Muscle of back (tissue), 11 donors: Measurements from ENCODE around the gene RWDD1. TPM values are rescaled to one million over a fixed set of nuclear protein-coding genes. Genes with fewer than 3 reads are reported as not detected.

ENCODE experiments used
- DNase-seq, 3 donors: peaks; one replicate each; pipeline versions ENCODE4 v3.0.0 to v3.0.0-alpha.2; 2013
- polyA plus RNA-seq, 10 donors: library from polyadenylated mRNA; unstranded; fragments of 120-200 nt; gene quantifications; one replicate each; pipeline ENCODE4 v1.2.1, GENCODE V29; 2013; ENCODE audit not compliant: insufficient read length in 10 of 10

Gene RWDD1
- polyA plus RNA-seq, 10 donors: 44.3 to 69.6 (median 57.9) TPM

GRCh38 chr6:116556814-116557415 is 14.4 kb upstream of the RWDD1 start:
- DNase-seq: no peak

- peak in 2 of 3 donors; percentile 39 to 95 for DNase-seq
These were observed 13.4 kb upstream of the RWDD1 start for GRCh38 chr6:116557893-116558292.

DNA sequence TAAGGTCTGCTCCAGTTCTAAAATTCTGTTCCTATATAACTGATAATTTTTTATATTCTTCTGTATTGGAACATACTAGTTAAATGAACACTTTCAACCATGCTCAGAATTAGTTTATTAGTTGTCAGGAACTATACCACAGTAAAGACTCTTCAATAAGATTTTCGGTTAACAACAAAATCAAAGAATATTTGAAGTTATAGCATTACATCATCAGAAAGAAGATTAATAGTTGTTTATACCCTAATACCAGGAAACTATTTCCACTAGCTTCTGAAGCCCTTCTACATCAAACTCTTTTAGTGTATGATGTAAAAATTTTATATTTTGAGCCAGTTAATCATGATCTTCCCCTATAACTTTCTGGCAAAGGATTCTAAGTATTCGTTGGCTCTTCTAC is 11.2 kb upstream of the RWDD1 start:
- DNase-seq: no peak

DNA sequence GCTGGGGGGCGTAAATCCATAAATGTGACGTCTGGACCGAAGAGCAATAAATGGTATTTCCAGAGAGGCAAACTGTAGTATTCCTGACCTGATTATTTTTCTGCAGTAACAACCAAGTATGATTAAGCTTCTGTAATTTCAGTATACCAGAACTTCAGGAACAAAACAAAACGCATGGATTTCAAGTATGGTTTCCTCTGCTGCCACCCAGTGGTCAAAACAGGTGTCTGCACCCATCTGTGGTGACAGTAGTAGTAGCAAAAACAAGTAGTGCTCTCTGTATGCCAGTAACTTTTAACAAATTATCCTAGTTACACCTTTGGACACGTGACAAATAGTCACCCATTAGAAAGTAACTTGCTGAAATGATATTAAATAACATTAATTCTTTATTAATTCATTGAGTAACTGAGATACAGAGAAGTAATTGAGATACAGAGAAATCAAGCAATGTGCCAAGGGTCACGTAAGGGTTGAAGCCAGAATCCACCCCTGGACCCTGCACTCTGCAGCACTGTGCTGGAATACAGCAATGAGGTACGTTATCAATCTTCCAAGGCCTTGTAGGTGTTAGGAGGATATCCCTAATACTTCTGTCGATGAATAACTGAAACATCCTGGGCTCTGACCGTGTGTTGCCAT is 9.8 kb upstream of the RWDD1 start:
- peak; percentile 73 to 85 (median 80) for DNase-seq

- no peak for DNase-seq
These were observed 9.3 kb upstream of the RWDD1 start for GRCh38 chr6:116562019-116562403.

DNA sequence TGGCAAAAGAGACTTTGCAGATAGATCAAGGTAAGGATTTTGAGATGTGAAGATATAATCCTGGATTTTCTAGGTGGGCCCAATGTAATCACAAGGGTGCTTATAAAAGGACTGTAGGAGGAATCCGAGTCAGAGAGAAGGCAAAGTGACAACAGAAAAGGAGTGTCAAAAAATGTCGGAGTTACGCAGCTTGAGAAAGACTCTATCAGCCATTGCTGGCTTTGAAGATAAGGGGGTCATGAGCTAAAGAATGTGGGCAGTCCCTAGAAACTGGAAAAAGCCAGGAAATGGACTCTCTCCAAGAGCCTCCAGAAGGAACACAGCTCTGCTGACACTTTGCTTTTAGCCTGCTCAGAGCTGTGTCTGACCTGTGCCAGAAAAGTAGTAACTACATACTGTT is 8.7 kb upstream of the RWDD1 start:
- no peak for DNase-seq

DNA sequence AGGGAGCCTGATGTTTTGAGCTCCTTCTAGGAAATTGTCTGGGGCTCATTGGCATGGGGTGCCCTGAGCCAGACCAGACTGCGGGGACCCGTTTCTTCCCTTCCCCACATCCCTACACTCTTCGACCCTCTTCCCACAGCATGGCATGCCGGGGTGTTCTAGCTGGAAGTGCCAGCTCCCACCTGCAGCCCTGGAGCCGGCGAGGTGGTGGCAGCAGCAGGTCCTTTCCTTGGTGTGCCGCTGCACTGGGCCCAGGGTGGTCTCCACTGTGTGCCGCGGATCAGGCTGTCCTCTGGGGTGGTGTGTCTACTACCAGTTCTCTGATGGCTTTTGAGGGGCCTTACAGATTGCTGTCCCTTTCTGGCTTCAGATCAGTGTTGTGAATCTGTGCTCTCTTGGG is 7.5 kb upstream of the RWDD1 start:
- DNase-seq: no peak

DNA sequence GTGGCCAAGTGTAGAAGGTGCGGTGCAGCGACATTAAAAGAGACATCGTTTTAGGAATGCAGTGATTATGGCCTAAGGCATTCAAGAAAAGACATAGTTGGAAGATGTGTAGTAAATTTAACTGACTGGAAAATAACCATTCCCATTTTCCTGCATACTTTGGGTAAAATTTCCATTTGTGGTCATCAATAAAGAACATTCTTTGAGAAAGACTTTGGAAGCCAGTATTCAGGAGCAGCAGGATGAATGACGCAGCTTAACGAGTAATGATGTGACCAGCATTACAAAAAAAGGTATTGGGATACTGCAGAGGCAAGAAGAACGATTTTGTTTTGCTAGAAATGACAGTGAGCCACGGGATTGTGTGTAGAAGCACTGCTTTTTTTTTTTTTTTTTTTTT is 7.0 kb upstream of the RWDD1 start:
- peak in 1 of 3 donors; percentile 60 for DNase-seq

GRCh38 chr6:116564921-116565872 is 6.1 kb upstream of the RWDD1 start:
- DNase-seq: peak in 1 of 3 donors; percentile 51

DNA sequence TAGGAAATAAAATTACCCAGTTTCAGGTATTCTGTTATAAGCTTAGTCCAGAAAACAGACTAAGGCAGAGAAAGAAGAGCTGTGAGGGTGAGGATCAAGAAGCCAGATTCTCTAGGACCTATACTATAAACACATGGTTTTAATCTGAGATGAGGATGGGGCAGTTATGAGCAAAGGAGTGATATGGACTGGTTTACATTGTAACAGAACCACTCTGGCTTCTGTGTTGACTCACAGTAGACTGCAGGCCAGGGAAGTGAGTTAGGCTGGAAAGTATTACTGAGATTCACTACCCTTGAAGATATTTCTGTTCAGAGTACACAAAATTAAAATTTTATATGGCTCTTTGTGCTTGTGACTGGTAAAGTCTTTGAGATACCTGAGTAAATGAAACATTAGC is 3.2 kb upstream of the RWDD1 start:
- DNase-seq: no peak

- DNase-seq: no peak
These were observed 2.2 kb upstream of the RWDD1 start for GRCh38 chr6:116568821-116569755.

GRCh38 chr6:116571683-116572000 is 338 bp downstream of the RWDD1 start:
- no peak for DNase-seq

DNA sequence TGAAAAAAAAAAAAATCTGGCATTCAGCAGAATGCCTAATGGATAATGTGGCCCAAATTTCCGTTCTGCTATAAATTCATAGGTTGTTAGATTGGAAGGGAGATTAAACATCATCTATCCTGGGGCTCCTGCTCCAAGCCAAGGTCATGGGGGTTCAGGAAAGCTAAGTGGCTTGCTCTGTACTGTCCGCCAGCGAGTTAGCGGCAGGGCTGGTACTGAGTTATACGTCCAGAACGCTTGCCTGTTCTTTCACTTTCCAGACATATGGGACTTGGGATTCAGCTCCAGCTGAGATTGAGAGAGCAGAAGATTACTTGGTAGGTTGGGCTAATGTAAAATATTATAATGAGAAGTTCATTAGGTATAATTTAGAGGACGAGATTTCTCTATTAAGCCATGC is 858 bp downstream of the RWDD1 start:
- peak in 1 of 3 donors; percentile 48 for DNase-seq

- DNase-seq: no peak
These were observed 3.9 kb downstream of the RWDD1 start for GRCh38 chr6:116575227-116575626.

GRCh38 chr6:116577486-116577885 is 6.2 kb downstream of the RWDD1 start:
- no peak for DNase-seq

DNA sequence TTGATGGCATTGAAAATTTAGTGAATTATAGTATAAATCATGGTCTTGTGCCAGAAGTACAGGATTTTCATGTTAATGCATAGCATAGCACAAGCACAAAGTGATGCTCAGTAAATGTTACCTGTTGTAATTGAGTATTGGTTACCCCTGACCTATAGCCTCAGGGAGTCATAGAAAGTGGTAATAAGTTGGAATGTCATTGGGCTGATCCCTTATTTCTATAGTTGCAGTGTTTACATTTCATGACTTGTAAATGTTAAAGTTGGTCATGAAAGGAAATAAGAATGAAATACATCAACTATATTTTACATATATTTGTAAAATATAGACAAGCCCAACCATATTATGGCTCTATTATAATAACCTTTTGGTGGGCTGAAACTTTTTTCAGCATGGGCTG is 7.0 kb downstream of the RWDD1 start:
- no peak for DNase-seq

DNA sequence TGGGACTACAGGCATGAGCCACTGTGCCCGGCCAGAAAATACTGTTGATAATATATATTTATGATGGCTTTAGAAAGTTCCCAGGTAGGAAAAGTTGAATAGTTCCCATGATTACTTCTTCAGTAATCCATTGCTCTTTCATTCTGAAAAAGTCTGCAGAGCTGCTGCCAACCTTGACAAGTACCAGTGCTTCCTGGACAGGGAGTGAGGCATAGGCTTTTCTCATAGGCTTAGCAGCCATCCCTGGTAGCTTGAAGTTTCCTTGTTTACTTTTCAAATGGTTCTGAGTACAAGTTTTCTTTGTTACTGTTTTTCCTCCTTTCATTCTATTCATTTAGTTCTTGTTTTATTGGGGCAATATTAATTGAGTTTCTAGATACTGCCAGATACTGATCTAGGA is 7.8 kb downstream of the RWDD1 start:
- no peak for DNase-seq

DNA sequence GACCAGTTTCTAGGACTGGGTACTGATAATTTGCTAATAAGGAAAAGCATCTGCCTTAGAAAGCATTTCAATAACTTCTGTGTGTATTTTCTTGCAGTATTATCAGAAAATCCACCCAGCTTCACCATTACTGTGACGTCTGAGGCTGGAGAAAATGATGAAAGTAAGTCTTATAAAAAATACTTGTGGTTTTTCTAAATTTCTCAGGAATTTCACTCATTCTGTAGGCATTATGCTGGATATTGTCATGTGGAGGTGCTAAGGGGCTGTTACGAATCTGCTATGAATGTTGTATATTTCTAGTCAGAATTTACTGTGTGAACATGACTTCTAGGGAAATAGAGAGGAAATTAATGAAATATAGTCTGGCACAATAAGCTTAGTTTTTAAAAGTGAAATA is 8.9 kb downstream of the RWDD1 start:
- DNase-seq: peak in 1 of 3 donors; percentile 43

DNA sequence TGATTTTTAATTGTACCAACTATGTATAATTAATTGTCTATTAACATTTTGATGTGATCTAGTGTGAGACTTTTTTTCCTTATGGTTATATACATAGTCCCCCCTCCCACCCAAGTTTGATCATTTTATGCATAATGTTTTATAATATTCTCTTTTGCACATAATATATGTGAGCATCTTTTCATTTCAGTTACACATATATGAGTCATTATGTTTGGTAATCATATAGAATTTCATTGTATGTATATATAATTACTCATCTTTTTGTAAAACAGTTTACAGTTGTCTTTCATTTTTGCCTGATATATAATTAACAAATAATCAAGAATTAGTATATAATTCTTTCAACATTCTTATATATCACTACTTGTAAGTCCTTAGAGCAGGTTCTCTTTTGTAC is 15.0 kb downstream of the RWDD1 start:
- no peak for DNase-seq

- no peak for DNase-seq
These were observed 15.4 kb downstream of the RWDD1 start for GRCh38 chr6:116586738-116587137.

DNA sequence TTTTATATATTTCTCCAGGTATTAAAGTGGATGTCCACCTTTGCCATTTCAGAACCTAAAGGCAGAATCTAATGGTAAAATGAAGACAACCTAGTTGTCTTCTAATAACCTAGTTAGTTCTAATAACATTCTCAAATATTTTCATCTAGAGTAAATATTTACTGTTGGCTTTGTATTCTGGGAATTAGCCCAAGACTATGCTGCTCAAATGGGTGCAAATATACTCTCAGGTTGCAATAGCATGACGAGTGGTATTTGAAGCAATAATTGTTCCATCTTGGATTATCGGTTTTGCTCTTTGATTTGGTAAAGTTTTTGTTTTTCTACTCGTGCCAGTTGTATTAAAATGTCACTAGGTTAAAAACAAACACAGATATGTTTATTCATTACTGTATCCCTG is 23.9 kb downstream of the RWDD1 start:
- DNase-seq: no peak

- DNase-seq: peak; percentile 4 to 48 (median 35)
These were observed 25.5 kb downstream of the RWDD1 start for GRCh38 chr6:116596815-116597214.
